Astrocyte (in vitro differentiated cells and primary cell): ENCODE data around the gene PRKACA. TPM values are rescaled to one million over a fixed set of nuclear protein-coding genes. Genes with fewer than 3 reads are reported as not detected.

Source experiments
- DNase-seq: peaks from one replicate; pipeline ENCODE4 v3.0.0-alpha.2; 2010; ENCODE audit warnings: low read depth
- FAIRE-seq: peaks from 2 replicates; lab custom pipeline; 2011; peaks lifted over from hg19 to GRCh38; lab: Jason Lieb, UNC
- H2AFZ ChIP-seq: 2 replicates; pipeline ENCODE4 v1.6.0; 2012; ENCODE audit warnings: low read depth, low read length, inconsistent platforms
- H3K27ac ChIP-seq: 2 replicates; pipeline ENCODE4 v1.5.1; 2011; ENCODE audit warnings: low read depth, low read length, inconsistent platforms
- H3K27me3 ChIP-seq: 2 replicates; pipeline ENCODE4 v1.6.0; 2011; ENCODE audit warnings: low read length, inconsistent platforms; ENCODE audit not compliant: insufficient read depth
- H3K36me3 ChIP-seq: 2 replicates; pipeline ENCODE4 v1.5.1; 2011; ENCODE audit warnings: low read length, inconsistent platforms; ENCODE audit not compliant: insufficient read depth
- H3K4me1 ChIP-seq: 2 replicates; pipeline ENCODE4 v1.5.1; 2011; ENCODE audit warnings: low read length, inconsistent platforms; ENCODE audit not compliant: insufficient read depth
- H3K4me2 ChIP-seq: 2 replicates; pipeline ENCODE4 v1.6.0; 2012; ENCODE audit warnings: low read length, inconsistent platforms
- H3K4me3 ChIP-seq: 2 replicates; pipeline ENCODE4 v1.5.1; 2011; ENCODE audit warnings: low read depth, mild to moderate bottlenecking, low read length, inconsistent platforms; ENCODE audit not compliant: insufficient read depth
- H3K79me2 ChIP-seq: 2 replicates; pipeline ENCODE4 v1.6.0; 2012; ENCODE audit warnings: mild to moderate bottlenecking, low read length, inconsistent platforms; ENCODE audit not compliant: insufficient read depth
- H3K9ac ChIP-seq: 2 replicates; pipeline ENCODE4 v1.6.0; 2012; ENCODE audit warnings: mild to moderate bottlenecking, low read length, inconsistent platforms
- H3K9me3 ChIP-seq: 2 replicates; pipeline ENCODE4 v1.5.1; 2012; ENCODE audit warnings: low read depth, mild to moderate bottlenecking, low read length, inconsistent platforms; ENCODE audit not compliant: insufficient read depth
- H4K20me1 ChIP-seq: 2 replicates; pipeline ENCODE4 v1.6.0; 2012; ENCODE audit warnings: low read length, inconsistent platforms; ENCODE audit not compliant: insufficient read depth
- H3K27ac Mint-ChIP-seq: one replicate; pipeline ENCODE4 v1.8.0; 2021; ENCODE audit warnings: mild to moderate bottlenecking, mixed read lengths; ENCODE audit not compliant: unreplicated experiment
- H3K27me3 Mint-ChIP-seq: one replicate; pipeline ENCODE4 v1.8.0; 2021; ENCODE audit warnings: low read depth, mixed read lengths; ENCODE audit not compliant: unreplicated experiment
- H3K36me3 Mint-ChIP-seq: one replicate; pipeline ENCODE4 v1.8.0; 2021; ENCODE audit warnings: low read depth, mixed read lengths; ENCODE audit not compliant: unreplicated experiment
- H3K4me1 Mint-ChIP-seq: one replicate; pipeline ENCODE4 v1.8.0; 2021; ENCODE audit warnings: low read depth, mixed read lengths; ENCODE audit not compliant: unreplicated experiment
- H3K4me3 Mint-ChIP-seq: one replicate; pipeline ENCODE4 v1.8.0; 2021; ENCODE audit warnings: mild to moderate bottlenecking, moderate library complexity, mixed read lengths; ENCODE audit not compliant: unreplicated experiment
- H3K9me3 Mint-ChIP-seq: one replicate; pipeline ENCODE4 v1.8.0; 2021; ENCODE audit warnings: mild to moderate bottlenecking, mixed read lengths; ENCODE audit not compliant: unreplicated experiment
- EZH2 ChIP-seq: IDR thresholded peaks from 2 replicates; pipeline ENCODE4 v1.6.1; 2012; ENCODE audit warnings: mild to moderate bottlenecking, low read length, inconsistent platforms; ENCODE audit not compliant: insufficient read depth
- total RNA-seq: library from RNA; stranded (reverse); gene quantifications from 2 replicates; pipeline ENCODE4 v1.2.1, GENCODE V29; 2021
- TF ChIP-seq, protein P1 (sequence below): IDR thresholded peaks from 2 replicates; pipeline ENCODE4 v1.5.1; 2011; ENCODE audit warnings: low read depth, mild to moderate bottlenecking, inconsistent platforms, low read length, moderate library complexity; ENCODE audit not compliant: insufficient read depth

The PRKACA gene
- total RNA-seq, 1 donor from 2014 or later = 80.5 TPM

DNA sequence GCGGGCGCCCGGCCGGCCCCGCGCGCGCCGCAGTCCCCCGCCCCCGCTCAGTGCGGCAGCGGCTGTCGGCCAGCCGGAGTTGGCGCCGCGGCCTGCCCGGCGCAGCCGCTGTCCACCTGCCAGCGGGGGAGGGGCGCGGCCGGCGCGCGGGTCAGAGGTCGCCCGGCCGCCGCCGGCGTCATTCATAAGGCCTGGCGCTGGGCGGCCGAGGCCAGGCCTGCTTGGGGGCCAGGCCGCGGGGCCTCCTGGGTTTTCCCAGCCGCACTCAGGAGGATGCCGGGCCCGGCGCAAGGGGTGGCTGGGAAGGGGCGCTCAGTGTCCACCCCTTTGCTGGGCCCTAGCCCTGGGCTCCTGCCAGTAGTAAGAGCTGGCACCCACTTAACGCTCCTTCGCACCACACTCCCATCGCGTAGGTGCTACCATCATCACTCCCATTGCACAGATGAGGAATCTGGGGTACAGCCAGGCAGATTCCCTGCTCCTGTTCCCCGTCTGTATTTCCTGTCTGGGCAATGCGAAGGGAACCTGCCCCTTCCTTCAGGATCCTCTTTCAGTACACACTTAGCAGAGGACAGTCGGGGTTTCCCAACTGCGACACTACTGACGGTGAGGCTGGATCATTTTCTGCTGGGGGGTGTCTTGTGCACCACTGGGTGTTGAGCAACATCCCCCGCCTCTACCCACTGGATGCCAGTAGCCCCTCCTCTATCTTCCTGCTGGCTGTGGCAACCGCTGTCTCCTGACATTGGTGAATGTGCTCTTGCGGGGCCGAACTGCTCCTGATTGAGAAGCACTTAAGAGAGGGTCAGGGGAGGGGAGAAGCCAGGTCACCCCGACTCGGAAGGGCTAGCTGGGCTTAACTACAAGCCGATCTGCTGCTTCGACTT lies 846 bp upstream of the PRKACA start:
- H3K9me3 Mint-ChIP-seq = no peaks in the 10 kb centered on the region
- Histone ChIP-seq H3K4me1 (peaks cover 21% of the 10 kb centered on the region), H3K4me3 (peak overlapping the region; percentile 59), H4K20me1 (peaks cover 34% of the 10 kb centered on the region), H2AFZ (peak overlapping the region; percentile 71), H3K9ac (peak overlapping the region; percentile 79), H3K27ac (peak overlapping the region; percentile 66), H3K4me2 (peak overlapping the region; percentile 88), H3K27me3 (no peaks in the 10 kb centered on the region), H3K79me2 (peaks cover 38% of the 10 kb centered on the region), H3K9me3 (no peaks in the 10 kb centered on the region), H3K36me3 (no peaks in the 10 kb centered on the region)
- peak overlapping the region; percentile 38 for H3K27ac Mint-ChIP-seq
- H3K36me3 Mint-ChIP-seq = no peaks in the 10 kb centered on the region
- no peak for FAIRE-seq
- TF ChIP-seq EZH2 = no peak
- TF ChIP-seq, protein P1, sequence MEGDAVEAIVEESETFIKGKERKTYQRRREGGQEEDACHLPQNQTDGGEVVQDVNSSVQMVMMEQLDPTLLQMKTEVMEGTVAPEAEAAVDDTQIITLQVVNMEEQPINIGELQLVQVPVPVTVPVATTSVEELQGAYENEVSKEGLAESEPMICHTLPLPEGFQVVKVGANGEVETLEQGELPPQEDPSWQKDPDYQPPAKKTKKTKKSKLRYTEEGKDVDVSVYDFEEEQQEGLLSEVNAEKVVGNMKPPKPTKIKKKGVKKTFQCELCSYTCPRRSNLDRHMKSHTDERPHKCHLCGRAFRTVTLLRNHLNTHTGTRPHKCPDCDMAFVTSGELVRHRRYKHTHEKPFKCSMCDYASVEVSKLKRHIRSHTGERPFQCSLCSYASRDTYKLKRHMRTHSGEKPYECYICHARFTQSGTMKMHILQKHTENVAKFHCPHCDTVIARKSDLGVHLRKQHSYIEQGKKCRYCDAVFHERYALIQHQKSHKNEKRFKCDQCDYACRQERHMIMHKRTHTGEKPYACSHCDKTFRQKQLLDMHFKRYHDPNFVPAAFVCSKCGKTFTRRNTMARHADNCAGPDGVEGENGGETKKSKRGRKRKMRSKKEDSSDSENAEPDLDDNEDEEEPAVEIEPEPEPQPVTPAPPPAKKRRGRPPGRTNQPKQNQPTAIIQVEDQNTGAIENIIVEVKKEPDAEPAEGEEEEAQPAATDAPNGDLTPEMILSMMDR = no peak
- H3K4me3 Mint-ChIP-seq = peak overlapping the region; percentile 82
- peak; percentile 58 for DNase-seq
- H3K4me1 Mint-ChIP-seq = peaks cover 19% of the 10 kb centered on the region
- no peaks in the 10 kb centered on the region for H3K27me3 Mint-ChIP-seq

DNA sequence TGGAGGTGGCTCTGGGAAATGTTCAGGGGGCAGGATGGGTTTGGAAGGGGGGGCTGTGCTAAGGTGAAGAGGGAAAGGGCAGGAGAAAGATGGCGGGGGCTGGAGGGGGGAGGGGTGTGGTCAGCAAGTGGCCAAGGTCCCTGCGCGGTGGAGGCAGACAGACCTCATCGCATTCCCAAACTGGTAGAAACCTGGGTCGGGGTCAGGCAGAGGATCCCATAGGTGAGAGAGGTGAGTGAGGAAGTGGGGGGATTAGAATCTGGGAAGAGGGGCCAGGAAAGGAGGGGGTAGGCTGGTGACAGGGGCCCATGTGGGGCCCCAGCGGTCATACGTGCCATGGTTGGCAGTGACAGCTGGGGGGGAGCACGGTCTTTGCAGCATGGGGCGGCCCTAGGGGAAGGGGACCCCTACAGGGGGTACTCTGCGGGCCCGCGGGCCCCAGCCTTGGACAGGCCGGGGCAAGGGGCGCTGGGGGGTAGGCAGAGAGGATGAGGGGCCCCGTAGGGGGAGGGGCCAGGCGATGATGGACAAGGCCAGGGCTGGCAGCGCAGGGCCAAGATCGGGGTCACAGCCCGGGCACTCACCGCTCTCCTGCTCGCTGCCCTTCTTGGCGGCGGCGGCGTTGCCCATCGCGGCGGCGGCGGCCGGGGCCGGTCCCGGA lies 514 bp downstream of the PRKACA start:
- Histone ChIP-seq H3K9me3 (no peaks in the 10 kb centered on the region), H3K27ac (peak overlapping the region; percentile 26), H3K4me1 (peaks cover 33% of the 10 kb centered on the region), H3K4me2 (peak overlapping the region; percentile 100), H3K79me2 (peaks cover 51% of the 10 kb centered on the region), H3K27me3 (no peaks in the 10 kb centered on the region), H3K36me3 (no peaks in the 10 kb centered on the region), H3K4me3 (peak overlapping the region; percentile 90), H4K20me1 (peaks cover 42% of the 10 kb centered on the region), H3K9ac (peak overlapping the region; percentile 85), H2AFZ (peak overlapping the region; percentile 52)
- Mint-ChIP-seq H3K9me3 (no peaks in the 10 kb centered on the region), H3K4me1 (peaks cover 21% of the 10 kb centered on the region), H3K27ac (peak overlapping the region; percentile 43), H3K4me3 (peak overlapping the region; percentile 95), H3K36me3 (no peaks in the 10 kb centered on the region), H3K27me3 (no peaks in the 10 kb centered on the region)
- TF ChIP-seq EZH2 = no peak
- no peak for FAIRE-seq
- no peak for DNase-seq

DNA sequence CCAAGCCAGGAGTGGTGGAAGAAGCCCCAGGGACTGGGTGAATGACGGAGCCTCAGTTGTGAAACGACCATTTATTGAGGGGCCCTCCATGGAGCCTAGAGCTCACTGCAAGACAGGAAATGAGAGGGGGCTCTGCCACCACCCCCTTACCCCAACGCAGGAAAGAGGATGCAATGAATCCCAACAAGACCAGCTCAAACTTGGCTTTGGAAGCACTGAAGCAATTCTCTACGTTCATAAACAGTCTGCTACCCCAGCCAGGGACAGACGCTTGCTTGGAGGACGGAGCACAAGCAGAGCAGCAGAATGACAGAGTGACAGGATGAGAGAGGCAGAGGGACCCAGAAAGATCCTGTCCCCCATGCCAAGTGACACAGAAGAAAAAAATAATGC lies 1.0 kb downstream of the PRKACA start:
- H3K4me2 ChIP-seq = peak overlapping the region; percentile 100
- Mint-ChIP-seq H3K36me3 (no peaks in the 10 kb centered on the region), H3K27me3 (no peaks in the 10 kb centered on the region), H3K9me3 (no peaks in the 10 kb centered on the region), H3K4me1 (peaks cover 21% of the 10 kb centered on the region), H3K27ac (peak overlapping the region; percentile 43), H3K4me3 (peak overlapping the region; percentile 95)
- no peak overlapping the region for H3K27ac ChIP-seq
- TF ChIP-seq, protein P1 = no peak
- no peak for TF ChIP-seq EZH2
- no peaks in the 10 kb centered on the region for H3K9me3 ChIP-seq
- peak overlapping the region; percentile 85 for H3K9ac ChIP-seq
- H3K4me1 ChIP-seq = peaks cover 33% of the 10 kb centered on the region
- peak overlapping the region; percentile 52 for H2AFZ ChIP-seq
- DNase-seq = no peak
- H3K36me3 ChIP-seq = no peaks in the 10 kb centered on the region
- H3K4me3 ChIP-seq = peak overlapping the region; percentile 90
- H4K20me1 ChIP-seq = peaks cover 42% of the 10 kb centered on the region
- peaks cover 54% of the 10 kb centered on the region for H3K79me2 ChIP-seq
- FAIRE-seq = no peak
- H3K27me3 ChIP-seq = no peaks in the 10 kb centered on the region
